GM23248 (cell line): Measurements from ENCODE around the gene HORMAD1. TPM values are rescaled to one million over a fixed set of nuclear protein-coding genes. Genes with fewer than 3 reads are reported as not detected.
"Not testable (repeated sequence)": the region's sequence is repeated elsewhere in the genome, so short reads cannot be mapped to it uniquely, and the experiment has no call there.

Experiments used
- DNase-seq: peaks from one replicate; pipeline ENCODE4 v3.0.0-alpha.2; 2015
- H2AFZ ChIP-seq: fragments of 200-600 bp; sonication (generic); 2 replicates; pipeline ENCODE4 v1.6.1; 2016; ENCODE audit warnings: antibody characterized with exemption
- H3F3A ChIP-seq: fragments of 200-600 bp; sonication (generic); 2 replicates; pipeline ENCODE4 v1.6.1; 2016; ENCODE audit warnings: mild to moderate bottlenecking, antibody characterized with exemption, mixed run types; ENCODE audit not compliant: insufficient read depth
- H3K27ac ChIP-seq: fragments of 200-600 bp; sonication (generic); 2 replicates; pipeline ENCODE4 v1.5.1; 2016; ENCODE audit warnings: mild to moderate bottlenecking
- H3K27me3 ChIP-seq: fragments of 200-600 bp; sonication (generic); replicated peaks from 2 replicates; pipeline ENCODE4 v1.6.1; 2016; ENCODE audit warnings: mild to moderate bottlenecking; ENCODE audit not compliant: insufficient read depth
- H3K36me3 ChIP-seq: fragments of 200-600 bp; sonication (generic); 2 replicates; pipeline ENCODE4 v1.6.1; 2016; ENCODE audit warnings: low read depth, mild to moderate bottlenecking
- H3K4me1 ChIP-seq: fragments of 200-600 bp; sonication (generic); 2 replicates; pipeline ENCODE4 v1.6.1; 2016; ENCODE audit warnings: mild to moderate bottlenecking; ENCODE audit not compliant: insufficient read depth
- H3K4me2 ChIP-seq: fragments of 200-600 bp; sonication (generic); one replicate; pipeline ENCODE4 v1.6.1; 2016; ENCODE audit warnings: mild to moderate bottlenecking; ENCODE audit not compliant: unreplicated experiment
- H3K4me3 ChIP-seq: fragments of 200-600 bp; sonication (generic); 2 replicates; pipeline ENCODE4 v1.5.1; 2016; ENCODE audit warnings: mild to moderate bottlenecking
- H3K79me2 ChIP-seq: fragments of 200-600 bp; sonication (generic); 2 replicates; pipeline ENCODE4 v1.6.1; 2016; ENCODE audit warnings: mild to moderate bottlenecking; ENCODE audit not compliant: insufficient read depth
- H3K9ac ChIP-seq: fragments of 200-600 bp; sonication (generic); 2 replicates; pipeline ENCODE4 v1.6.1; 2016; ENCODE audit warnings: mild to moderate bottlenecking
- H3K9me2 ChIP-seq: fragments of 200-600 bp; sonication (generic); 2 replicates; pipeline ENCODE4 v1.6.1; 2016; ENCODE audit warnings: mixed run types, mild to moderate bottlenecking, moderate library complexity; ENCODE audit not compliant: insufficient read depth
- H3K9me3 ChIP-seq: fragments of 200-600 bp; sonication (generic); one replicate; pipeline ENCODE4 v1.6.1; 2017; ENCODE audit warnings: low read depth
- H4K20me1 ChIP-seq: fragments of 200-600 bp; sonication (generic); 2 replicates; pipeline ENCODE4 v1.6.0; 2016; ENCODE audit not compliant: insufficient read depth
- EZH2 ChIP-seq: fragments of 200-600 bp; sonication (generic); IDR thresholded peaks from 2 replicates; pipeline ENCODE4 v1.6.1; 2018; ENCODE audit warnings: antibody characterized with exemption, mild to moderate bottlenecking; ENCODE audit not compliant: insufficient read depth, poor library complexity, severe bottlenecking
- EZH2phosphoT487 ChIP-seq: fragments of 200-600 bp; sonication (generic); IDR thresholded peaks from 2 replicates; pipeline ENCODE4 v1.6.1; 2018; ENCODE audit warnings: antibody characterized with exemption, moderate library complexity, mild to moderate bottlenecking, low read depth; ENCODE audit not compliant: insufficient read depth
- WGBS, 2 experiments: methylation state at CpG; one replicate each; pipeline ENCODE4 v1.1.6; 2015 to 2017; ENCODE audit warnings: low lambda C conversion rate in 2 of 2, low coverage in 1 of 2; ENCODE audit errors: missing lambda C conversion rate in 2 of 2; 5-methylcytosine and 5-hydroxymethylcytosine counted together
- in situ Hi-C: fragments of 300-500 bp; cut with MboI; formaldehyde crosslinking; loops from 2 replicates; pipeline ENCODE4 v1.15.0; 2020
- polyA plus RNA-seq: library from polyadenylated mRNA; unstranded; fragments of >200 nt; fragmentation: Nextera tagmentation; extraction: Ambion mirVana; gene quantifications from 2 replicates; pipeline ENCODE4 v1.2.1, GENCODE V29; 2016
- total RNA-seq: library from RNA; depleted of rRNA; stranded (reverse); fragments of >200 nt; shearing (Covaris generic); gene quantifications from 2 replicates; pipeline ENCODE4 v1.2.3, GENCODE V29; 2014

Gene HORMAD1
- total and polyA plus RNA-seq, 2 experiments from 2014 or later = not detected

DNA sequence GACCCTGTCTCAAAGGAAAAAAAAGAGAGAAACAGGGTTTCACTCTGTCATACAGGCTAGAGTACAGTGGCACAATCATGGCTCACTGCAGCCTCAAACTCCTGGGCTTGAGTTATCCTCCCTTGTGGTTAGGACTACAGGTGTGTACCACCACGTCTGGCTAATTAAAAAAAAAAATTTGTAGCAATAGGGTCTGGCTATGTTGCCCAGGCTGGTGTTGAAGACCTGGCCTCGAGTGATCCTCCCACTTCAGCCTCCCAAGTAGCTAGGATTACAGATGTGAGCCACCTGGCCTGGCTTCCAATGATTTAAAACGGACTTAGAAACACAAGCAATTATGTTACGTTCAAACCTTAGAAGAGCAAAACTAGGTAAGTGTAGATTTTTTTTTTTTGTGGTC lies 45.8 kb downstream of the HORMAD1 start:
- H3K27ac ChIP-seq = no peak overlapping the region
- no peaks in the 10 kb centered on the region for H4K20me1 ChIP-seq
- no peak overlapping the region for H3K4me3 ChIP-seq
- DNase-seq = no peak
- H3F3A ChIP-seq = no peaks in the 10 kb centered on the region
- H3K79me2 ChIP-seq = peaks cover 13% of the 10 kb centered on the region
- peaks cover 11% of the 10 kb centered on the region; the same call in 1 of the 2 replicates for H3K36me3 ChIP-seq
- no peaks in the 10 kb centered on the region for H3K4me1 ChIP-seq
- WGBS, 2 experiments = 92 to 96% methylated on average over 4 of the region's 4 CpGs
- H3K9ac ChIP-seq = no peak overlapping the region
- H3K4me2 ChIP-seq = no peak overlapping the region
- in situ Hi-C loops = no loop called here
- H3K9me2 ChIP-seq = no peaks in the 10 kb centered on the region
- no peaks in the 10 kb centered on the region for H3K27me3 ChIP-seq
- TF ChIP-seq EZH2 (no peak), EZH2phosphoT487 (no peak)
- H2AFZ ChIP-seq = no peak overlapping the region
- no peaks in the 10 kb centered on the region for H3K9me3 ChIP-seq

- H3K9ac ChIP-seq = no peak overlapping the region
- H3K36me3 ChIP-seq = peaks cover 25% of the 10 kb centered on the region; the same call in 1 of the 2 replicates
- WGBS, 2 experiments = 91 to 92% methylated on average over 7 of the region's 7 CpGs
- no peaks in the 10 kb centered on the region for H3K79me2 ChIP-seq
- H3K4me1 ChIP-seq = 0 out of 2 replicates have a peak, but pooled peaks cover 3% of the 10 kb centered on the region
- TF ChIP-seq EZH2 = no peak
- TF ChIP-seq EZH2phosphoT487 = no peak
- H3F3A ChIP-seq = no peaks in the 10 kb centered on the region
- H3K9me3 ChIP-seq = no peaks in the 10 kb centered on the region
- H2AFZ ChIP-seq = no peak overlapping the region
- H3K4me3 ChIP-seq = no peak overlapping the region
- no peaks in the 10 kb centered on the region for H4K20me1 ChIP-seq
- H3K27me3 ChIP-seq = no peaks in the 10 kb centered on the region
- H3K27ac ChIP-seq = no peak overlapping the region
- in situ Hi-C loops = no loop called here
- no peak for DNase-seq
- no peaks in the 10 kb centered on the region for H3K9me2 ChIP-seq
- no peak overlapping the region for H3K4me2 ChIP-seq
Measured at GRCh38 chr1:150663321-150663720, 57.4 kb downstream of the HORMAD1 start.

DNA sequence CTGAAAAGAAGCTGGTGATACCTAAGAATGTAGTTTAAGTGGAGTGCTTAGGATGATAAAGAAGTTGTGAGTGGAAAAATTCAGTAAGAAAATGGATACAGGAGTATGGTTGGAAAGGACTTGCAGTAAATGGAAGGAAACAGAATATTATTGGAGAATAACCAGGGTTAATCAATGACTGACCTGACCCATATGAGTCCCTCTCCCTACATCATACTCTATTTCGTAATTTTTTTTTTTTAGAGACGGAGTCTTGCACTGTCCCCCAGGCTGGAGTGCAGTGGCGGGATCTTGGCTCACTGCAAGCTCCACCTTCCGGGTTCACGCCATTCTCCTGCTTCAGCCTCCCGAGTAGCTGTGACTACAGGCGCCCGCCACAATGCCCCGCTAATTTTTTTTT lies 57.9 kb downstream of the HORMAD1 start:
- Histone ChIP-seq H3K4me1 (0 out of 2 replicates have a peak, but pooled peaks cover 3% of the 10 kb centered on the region), H3K4me2 (no peak overlapping the region), H4K20me1 (no peaks in the 10 kb centered on the region), H3K9me2 (no peaks in the 10 kb centered on the region), H3K27me3 (no peaks in the 10 kb centered on the region), H3K4me3 (no peak overlapping the region), H3K27ac (no peak overlapping the region), H3K9ac (no peak overlapping the region), H3K79me2 (no peaks in the 10 kb centered on the region), H2AFZ (no peak overlapping the region), H3K9me3 (no peaks in the 10 kb centered on the region), H3K36me3 (peaks cover 25% of the 10 kb centered on the region; the same call in 1 of the 2 replicates), H3F3A (no peaks in the 10 kb centered on the region)
- DNase-seq = no peak
- TF ChIP-seq EZH2phosphoT487 (no peak), EZH2 (no peak)
- in situ Hi-C loops = no loop called here
- WGBS, 2 experiments = 98 to 99% methylated on average over 9 of the region's 9 CpGs

DNA sequence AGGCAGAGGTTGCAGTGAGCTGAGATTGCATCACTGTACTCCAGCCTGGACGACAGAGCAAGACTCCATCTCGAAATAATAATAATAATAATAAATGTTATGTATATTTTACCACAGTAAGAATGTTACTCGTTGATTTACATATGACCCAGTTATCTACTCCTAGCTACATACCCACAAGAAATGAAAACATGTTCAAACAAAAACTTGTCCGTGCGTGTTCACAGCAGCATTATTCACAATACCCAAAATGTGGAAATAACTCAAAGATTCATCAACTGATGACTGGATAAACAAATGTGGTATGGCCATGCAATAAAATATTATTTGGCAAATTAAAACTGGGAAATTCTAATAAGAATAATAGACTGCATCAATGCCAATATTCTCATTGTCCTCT lies 59.5 kb downstream of the HORMAD1 start:
- H3K4me1 ChIP-seq = no peaks in the 10 kb centered on the region
- no peak overlapping the region for H3K4me3 ChIP-seq
- no peak overlapping the region for H3K4me2 ChIP-seq
- whole genome bisulfite sequencing, 2 experiments = 95% methylated on average over 5 of the region's 5 CpGs
- H3K9me3 ChIP-seq = no peaks in the 10 kb centered on the region
- peaks cover 25% of the 10 kb centered on the region; the same call in 1 of the 2 replicates for H3K36me3 ChIP-seq
- H3K9me2 ChIP-seq = no peaks in the 10 kb centered on the region
- no peaks in the 10 kb centered on the region for H3K79me2 ChIP-seq
- no peaks in the 10 kb centered on the region for H4K20me1 ChIP-seq
- no peaks in the 10 kb centered on the region for H3F3A ChIP-seq
- DNase-seq = no peak
- H3K27me3 ChIP-seq = no peaks in the 10 kb centered on the region
- no peak overlapping the region for H2AFZ ChIP-seq
- no peak overlapping the region for H3K27ac ChIP-seq
- TF ChIP-seq EZH2phosphoT487 (no peak), EZH2 (no peak)
- no peak overlapping the region for H3K9ac ChIP-seq
- in situ Hi-C loops = no loop called here

GRCh38 chr1:150660584-150660983 lies 60.1 kb downstream of the HORMAD1 start:
- WGBS, 2 experiments = 87 to 89% methylated on average over 4 of the region's 4 CpGs
- no peaks in the 10 kb centered on the region for H3F3A ChIP-seq
- in situ Hi-C loops = no loop called here
- H3K27ac ChIP-seq = no peak overlapping the region
- no peaks in the 10 kb centered on the region for H3K9me2 ChIP-seq
- no peaks in the 10 kb centered on the region for H4K20me1 ChIP-seq
- no peaks in the 10 kb centered on the region for H3K4me1 ChIP-seq
- H3K27me3 ChIP-seq = no peaks in the 10 kb centered on the region
- no peak overlapping the region for H2AFZ ChIP-seq
- H3K4me2 ChIP-seq = no peak overlapping the region
- no peak for TF ChIP-seq EZH2phosphoT487
- TF ChIP-seq EZH2 = no peak
- no peak overlapping the region for H3K9ac ChIP-seq
- no peak for DNase-seq
- H3K36me3 ChIP-seq = peaks cover 25% of the 10 kb centered on the region; the same call in 1 of the 2 replicates
- H3K9me3 ChIP-seq = no peaks in the 10 kb centered on the region
- H3K4me3 ChIP-seq = no peak overlapping the region
- no peaks in the 10 kb centered on the region for H3K79me2 ChIP-seq

DNA sequence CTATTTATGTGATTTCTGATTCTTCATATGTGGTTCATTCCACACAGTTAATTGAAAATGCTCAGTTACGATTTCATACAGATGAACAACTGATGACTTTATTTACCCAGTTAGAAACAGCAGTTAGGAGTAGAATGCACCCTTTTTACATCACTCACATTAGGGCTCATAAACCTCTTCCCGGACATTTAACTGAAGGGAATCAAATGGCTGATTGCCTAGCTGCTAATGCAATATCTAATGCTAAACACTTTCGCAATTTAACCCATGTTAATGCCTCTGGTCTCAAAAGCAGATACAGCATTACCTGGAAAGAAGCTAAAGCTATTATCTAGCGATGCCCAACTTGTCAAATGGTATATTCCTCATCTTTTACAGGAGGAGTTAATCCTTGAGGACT lies 63.6 kb downstream of the HORMAD1 start:
- H3K27ac ChIP-seq, H3K9me2 ChIP-seq, DNase-seq, H3K9ac ChIP-seq, H3K4me2 ChIP-seq, in situ Hi-C loops, H4K20me1 ChIP-seq, H3K4me3 ChIP-seq, H3K4me1 ChIP-seq, H3K9me3 ChIP-seq, H3K27me3 ChIP-seq, H3K79me2 ChIP-seq, H3F3A ChIP-seq, H2AFZ ChIP-seq: not testable (repeated sequence)
- 82 to 95% methylated on average over 4 of the region's 4 CpGs for WGBS, 2 experiments
- H3K36me3 ChIP-seq = peaks cover 22% of the 10 kb centered on the region; the same call in 1 of the 2 replicates

- H3K4me1 ChIP-seq, DNase-seq, in situ Hi-C loops, H4K20me1 ChIP-seq, H3K9ac ChIP-seq, H3K4me2 ChIP-seq, H3F3A ChIP-seq, H3K4me3 ChIP-seq, H3K27me3 ChIP-seq, H3K36me3 ChIP-seq, H3K9me2 ChIP-seq, H3K79me2 ChIP-seq, H3K27ac ChIP-seq, H3K9me3 ChIP-seq, H2AFZ ChIP-seq: not testable (repeated sequence)
- 96 to 97% methylated on average over 10 of the region's 10 CpGs for WGBS, 2 experiments
Measured at GRCh38 chr1:150654635-150655034, 66.1 kb downstream of the HORMAD1 start.
